IMR-90 (cell line): ENCODE measurements around the gene LANCL1.

Experiments
- BHLHE40 ChIP-seq: fragments of 150-350 bp; IDR thresholded peaks from 2 replicates; pipeline ENCODE4 v1.6.1; 2016; ENCODE audit warnings: mild to moderate bottlenecking, low read depth, low read length
- CEBPB ChIP-seq: IDR thresholded peaks from 2 replicates; pipeline ENCODE4 v1.6.1; 2012; ENCODE audit warnings: low read depth, low read length, improper control_type of control experiment
- CTCF ChIP-seq: conservative IDR thresholded peaks from 2 replicates; pipeline ENCODE4 v1.5.1; 2012; ENCODE audit warnings: mild to moderate bottlenecking, low read depth, low read length, improper control_type of control experiment
- ELK1 ChIP-seq: fragments of 150-350 bp; IDR thresholded peaks from 2 replicates; pipeline ENCODE4 v1.6.1; 2016; ENCODE audit warnings: low read depth, mild to moderate bottlenecking, low read length, moderate library complexity, borderline replicate concordance
- FOS ChIP-seq: fragments of 150-350 bp; IDR thresholded peaks from 2 replicates; pipeline ENCODE4 v1.6.1; 2016; ENCODE audit warnings: low read depth, low read length
- MAFK ChIP-seq: IDR thresholded peaks from 2 replicates; pipeline ENCODE4 v1.6.1; 2012; ENCODE audit warnings: low read depth, low read length, improper control_type of control experiment
- MAZ ChIP-seq: IDR thresholded peaks from 2 replicates; pipeline ENCODE4 v1.6.1; 2012; ENCODE audit warnings: low read depth, mild to moderate bottlenecking, low read length, improper control_type of control experiment, moderate library complexity, borderline replicate concordance
- MXI1 ChIP-seq: IDR thresholded peaks from 2 replicates; pipeline ENCODE4 v1.6.1; 2012; ENCODE audit warnings: low read depth, mild to moderate bottlenecking, low read length, moderate library complexity, borderline replicate concordance
- POLR2A ChIP-seq: IDR thresholded peaks from 2 replicates; pipeline ENCODE4 v1.6.1; 2012; ENCODE audit warnings: mild to moderate bottlenecking, low read depth, low read length
- RAD21 ChIP-seq: IDR thresholded peaks from 2 replicates; pipeline ENCODE4 v1.6.1; 2012; ENCODE audit warnings: low read length, improper control_type of control experiment
- RCOR1 ChIP-seq: IDR thresholded peaks from 2 replicates; pipeline ENCODE4 v1.6.1; 2012; ENCODE audit warnings: mild to moderate bottlenecking, low read length, improper control_type of control experiment; ENCODE audit not compliant: insufficient replicate concordance
- RFX5 ChIP-seq: IDR thresholded peaks from 2 replicates; pipeline ENCODE4 v1.8.0; 2012; ENCODE audit warnings: low read depth, mild to moderate bottlenecking, low read length, moderate library complexity
- SMC3 ChIP-seq: fragments of 150-350 bp; IDR thresholded peaks from 2 replicates; pipeline ENCODE4 v1.6.1; 2016; ENCODE audit warnings: low read depth, mild to moderate bottlenecking, antibody characterized with exemption, low read length, moderate library complexity
- USF2 ChIP-seq: fragments of 150-350 bp; IDR thresholded peaks from 2 replicates; pipeline ENCODE4 v1.6.1; 2017; ENCODE audit warnings: mild to moderate bottlenecking, antibody characterized with exemption, low read length, low read depth

GRCh38 chr2:210503725-210504191, 27.2 kb upstream of the LANCL1 start:
- no peak for TF ChIP-seq RAD21
- no peak for TF ChIP-seq CTCF
- TF ChIP-seq RCOR1 = no peak
- TF ChIP-seq CEBPB = no peak
- no peak for TF ChIP-seq POLR2A
- no peak for TF ChIP-seq RFX5
- no peak for TF ChIP-seq ELK1
- TF ChIP-seq FOS = no peak
- TF ChIP-seq MXI1 = no peak
- no peak for TF ChIP-seq SMC3
- no peak for TF ChIP-seq USF2
- TF ChIP-seq BHLHE40 = no peak
- TF ChIP-seq MAFK = no peak
- no peak for TF ChIP-seq MAZ
